T-cell (primary cell): ENCODE measurements around the gene GRAMD2B. TPM values are rescaled to one million over a fixed set of nuclear protein-coding genes. Genes with fewer than 3 reads are reported as not detected.

Experiments
- ATAC-seq, 4 experiments: fragments of 200-7000 bp in 3 of 4; fragments of 150-1000 bp in 1 of 4; cut with Tn5 transposase; replicated peaks in 1 of 4; 1 replicate in 3 of 4; 2 replicates in 1 of 4; pipeline ENCODE4 v1.10.0; 2021; ENCODE audit warnings: moderate library complexity in 3 of 4, mild to moderate bottlenecking in 2 of 4, moderate number of reproducible peaks in 1 of 4
- CTCF ChIA-PET, 2 donors: fragments of 300-600 bp; sonication (Branson Sonifier 250); formaldehyde crosslinking; loops; one replicate each; lab custom pipeline; 2022; ENCODE audit warnings: antibody characterized with exemption in 2 of 2; lab: Charles Lee
- POLR2A ChIA-PET, 2 donors: fragments of 300-600 bp; sonication (Branson Sonifier 250); formaldehyde crosslinking; loops; one replicate each; lab custom pipeline; 2022; ENCODE audit warnings: antibody characterized with exemption in 2 of 2; lab: Charles Lee
- DNase-seq, 35 experiments: peaks; one replicate each; pipeline versions ENCODE4 v3.0.0 to v3.0.0-alpha.2; 2013 to 2023
- H3K27ac ChIP-seq: one replicate; pipeline ENCODE4 v1.5.1; 2013; ENCODE audit warnings: low read length
- H3K27me3 ChIP-seq, 2 experiments: replicated peaks in 1 of 2; 1 replicate in 1 of 2; 2 replicates in 1 of 2; pipeline versions ENCODE4 v1.6.1 to v1.7.0; 2013; ENCODE audit warnings: low read length in 1 of 2, mixed read lengths in 1 of 2; ENCODE audit not compliant: control insufficient read depth in 2 of 2, insufficient read depth in 2 of 2; ENCODE audit errors: extremely low read depth in 1 of 2
- H3K36me3 ChIP-seq, 2 donors: 1 replicate in 1 of 2; 2 replicates in 1 of 2; pipeline versions ENCODE4 v1.6.1 to v1.7.0; 2013; ENCODE audit warnings: low read length in 1 of 2; ENCODE audit not compliant: control insufficient read depth in 2 of 2, insufficient read depth in 1 of 2; ENCODE audit errors: extremely low read depth in 1 of 2
- H3K4me1 ChIP-seq, 2 experiments: 1 replicate in 1 of 2; 2 replicates in 1 of 2; pipeline versions ENCODE4 v1.6.1 to v1.7.0; 2013; ENCODE audit warnings: low read length in 2 of 2, mixed read lengths in 1 of 2; ENCODE audit not compliant: insufficient read depth in 2 of 2, control insufficient read depth in 1 of 2; ENCODE audit errors: extremely low read depth in 1 of 2
- H3K4me3 ChIP-seq, 2 donors: 1 replicate in 1 of 2; 2 replicates in 1 of 2; pipeline versions ENCODE4 v1.5.1 to v1.7.0; 2013; ENCODE audit warnings: mild to moderate bottlenecking in 2 of 2, low read length in 1 of 2, moderate library complexity in 1 of 2; ENCODE audit not compliant: control insufficient read depth in 1 of 2; ENCODE audit errors: extremely low read depth in 1 of 2
- H3K9me3 ChIP-seq: 2 replicates; pipeline ENCODE4 v1.7.0; 2013
- H3K27ac Mint-ChIP-seq, 2 donors: one replicate each; pipeline ENCODE4 v1.8.0; 2020 to 2021; ENCODE audit warnings: mild to moderate bottlenecking in 2 of 2, mixed read lengths in 2 of 2
- H3K27me3 Mint-ChIP-seq, 2 donors: one replicate each; pipeline ENCODE4 v1.8.0; 2021 to 2022; ENCODE audit warnings: mixed read lengths in 2 of 2
- H3K36me3 Mint-ChIP-seq: one replicate; pipeline ENCODE4 v1.8.0; 2021; ENCODE audit warnings: mixed read lengths
- H3K4me1 Mint-ChIP-seq, 3 donors: one replicate each; pipeline ENCODE4 v1.8.0; 2020 to 2022; ENCODE audit warnings: mixed read lengths in 3 of 3, mild to moderate bottlenecking in 1 of 3
- H3K4me3 Mint-ChIP-seq, 3 donors: one replicate each; pipeline ENCODE4 v1.8.0; 2020 to 2022; ENCODE audit warnings: mild to moderate bottlenecking in 3 of 3, mixed read lengths in 3 of 3, moderate library complexity in 3 of 3
- H3K9me3 Mint-ChIP-seq, 3 donors: one replicate each; pipeline ENCODE4 v1.8.0; 2020 to 2022; ENCODE audit warnings: mixed read lengths in 3 of 3
- WGBS: methylation state at CpG from one replicate; pipeline ENCODE4 v1.1.5; 2013; ENCODE audit warnings: missing lambda C conversion rate; ENCODE audit not compliant: insufficient coverage; 5-methylcytosine and 5-hydroxymethylcytosine counted together
- total RNA-seq, 35 experiments: library from RNA in 6 of 35; stranded (reverse) in 6 of 35; fragments of 120-200 nt in 1 of 35; gene quantifications; one replicate each; pipeline versions ENCODE4 v1.2.1 to v1.2.4 and lab custom pipeline; 2013 to 2026

The GRAMD2B gene
- total RNA-seq, 5 donors from 2014 or later (not counting 1 experiment from before 2014, with no cell fraction given): 5.7 to 14.1 (median 6.0) TPM

DNA sequence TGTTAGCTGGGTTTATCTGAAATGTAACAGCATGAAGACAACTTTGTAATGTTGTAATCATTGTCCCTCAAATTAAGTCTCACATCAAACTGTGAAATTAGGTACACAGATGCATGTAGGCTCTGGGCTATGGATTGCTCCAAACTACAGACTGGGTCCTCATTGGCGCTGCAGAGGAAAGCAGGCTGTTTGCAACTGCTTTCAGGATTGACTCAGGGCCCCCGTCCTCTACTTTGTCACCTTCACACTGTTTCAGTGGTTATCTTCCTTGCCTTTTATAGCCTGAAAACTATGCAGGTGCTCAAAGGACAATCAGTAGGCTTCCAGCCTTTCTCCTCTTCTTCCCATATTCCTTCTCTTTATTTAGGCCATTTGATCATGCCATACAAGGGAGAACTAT lies 18.0 kb downstream of the GRAMD2B start:
- ChIA-PET POLR2A (no interaction called here), CTCF (interaction anchor here (0.5 to 1.0 kb wide), 2 partner anchors 88 to 102 kb away, joined by 3 read pairs; no protein-coding TSS in a partner anchor)
- H3K27ac Mint-ChIP-seq: no peak overlapping the region
- no peak overlapping the region for H3K27ac ChIP-seq
- ATAC-seq (no peak), DNase-seq (no peak)
- H3K4me1 ChIP-seq: peaks cover 1 to 10% of the 10 kb centered on the region in 2 experiments
- H3K27me3 Mint-ChIP-seq: no peaks in the 10 kb centered on the region
- H3K4me1 Mint-ChIP-seq: peaks cover 43 to 60% (median 45%) of the 10 kb centered on the region in 3 donors
- H3K4me3 Mint-ChIP-seq: no peak overlapping the region
- H3K27me3 ChIP-seq: no peaks in the 10 kb centered on the region
- peaks cover 4% of the 10 kb centered on the region in 2 donors for H3K36me3 ChIP-seq
- peaks cover 0 to 7% (median 5%) of the 10 kb centered on the region in 3 donors for H3K9me3 Mint-ChIP-seq
- H3K9me3 ChIP-seq: no peaks in the 10 kb centered on the region
- H3K4me3 ChIP-seq: no peak overlapping the region
- peaks cover 23% of the 10 kb centered on the region for H3K36me3 Mint-ChIP-seq
- WGBS: 63% methylated on average over 1 of the region's 2 CpGs

DNA sequence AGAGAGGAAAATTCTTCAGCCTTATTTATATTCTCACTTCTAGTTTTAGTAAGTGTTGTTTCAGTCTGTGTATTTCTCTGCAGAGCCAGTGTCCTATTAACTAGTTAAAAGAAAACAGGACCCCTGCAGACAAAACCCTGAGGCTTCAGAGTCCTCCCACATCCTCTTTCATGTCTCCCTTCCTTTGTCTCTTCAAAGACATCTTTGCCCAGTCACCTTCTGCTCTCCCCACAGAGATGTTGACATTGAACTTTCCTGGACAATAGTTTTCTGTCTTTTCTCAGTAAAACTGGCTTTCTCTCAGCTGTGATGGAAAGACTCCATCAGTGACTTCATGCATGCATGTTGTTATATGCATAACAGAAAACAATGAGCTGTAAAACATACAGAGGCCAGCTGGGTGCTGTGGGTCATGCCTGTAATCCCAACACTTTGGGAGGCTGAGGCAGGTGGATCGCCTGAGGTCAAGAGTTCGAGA lies 20.2 kb downstream of the GRAMD2B start:
- Mint-ChIP-seq H3K27me3 (no peaks in the 10 kb centered on the region), H3K36me3 (peaks cover 6% of the 10 kb centered on the region), H3K27ac (peak overlapping the region; percentile 69 to 80), H3K4me1 (peaks cover 49 to 57% (median 50%) of the 10 kb centered on the region in 3 donors), H3K4me3 (peak overlapping the region in 1 of 3 donors; percentile 46), H3K9me3 (peaks cover 0 to 7% (median 5%) of the 10 kb centered on the region in 3 donors)
- H3K4me3 ChIP-seq: no peak overlapping the region
- H3K27me3 ChIP-seq: no peaks in the 10 kb centered on the region
- peaks cover 7 to 20% of the 10 kb centered on the region in 2 experiments for H3K4me1 ChIP-seq
- POLR2A ChIA-PET: no interaction called here
- H3K9me3 ChIP-seq: no peaks in the 10 kb centered on the region
- ATAC-seq (peak in 1 of 4 experiments; percentile 31), DNase-seq (no peak)
- 92% methylated on average over 2 of the region's 2 CpGs for WGBS
- peaks cover 0 to 4% of the 10 kb centered on the region in 2 donors for H3K36me3 ChIP-seq
- H3K27ac ChIP-seq: no peak overlapping the region
- CTCF ChIA-PET: no interaction called here

DNA sequence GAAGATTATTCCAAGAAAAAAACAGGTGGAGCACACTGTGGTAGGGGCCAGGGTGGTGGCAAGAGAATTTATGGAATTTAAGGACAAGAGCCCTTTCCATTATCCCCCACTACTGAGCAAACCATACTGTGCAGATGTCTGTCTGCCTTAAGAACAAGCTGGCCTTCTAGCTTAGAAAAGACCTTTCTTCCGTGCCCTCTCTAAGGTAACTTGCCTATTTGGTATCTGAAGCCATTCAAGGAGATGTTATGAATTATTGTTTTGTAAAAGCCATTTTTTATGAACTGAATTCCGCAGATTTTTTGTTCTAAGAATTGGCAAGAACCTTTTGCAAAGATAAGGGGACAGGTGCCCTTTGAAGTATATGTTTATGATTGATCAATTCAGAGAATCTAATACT lies 20.9 kb downstream of the GRAMD2B start:
- POLR2A ChIA-PET: no interaction called here
- Mint-ChIP-seq H3K36me3 (no peaks in the 10 kb centered on the region), H3K4me3 (peak overlapping the region in 1 of 3 donors; percentile 29), H3K4me1 (peaks cover 52 to 59% (median 52%) of the 10 kb centered on the region in 3 donors), H3K27ac (peak overlapping the region; percentile 69 to 80), H3K27me3 (no peaks in the 10 kb centered on the region), H3K9me3 (peaks cover 0 to 7% (median 5%) of the 10 kb centered on the region in 3 donors)
- Histone ChIP-seq H3K9me3 (no peaks in the 10 kb centered on the region), H3K27me3 (no peaks in the 10 kb centered on the region), H3K4me3 (no peak overlapping the region), H3K36me3 (peaks cover 0 to 4% of the 10 kb centered on the region in 2 donors), H3K27ac (no peak overlapping the region), H3K4me1 (peaks cover 13 to 26% of the 10 kb centered on the region in 2 experiments)
- CTCF ChIA-PET: interaction anchor here in 1 of 2 donors (0.5 to 0.7 kb wide), 2 partner anchors 119 to 124 kb away, joined by 3 to 5 read pairs; no protein-coding TSS in a partner anchor
- peak in 2 of 4 experiments; percentile 35 to 43 for ATAC-seq
- WGBS: no CpG with 5 or more reads among the region's 2 CpGs
- DNase-seq: no peak

DNA sequence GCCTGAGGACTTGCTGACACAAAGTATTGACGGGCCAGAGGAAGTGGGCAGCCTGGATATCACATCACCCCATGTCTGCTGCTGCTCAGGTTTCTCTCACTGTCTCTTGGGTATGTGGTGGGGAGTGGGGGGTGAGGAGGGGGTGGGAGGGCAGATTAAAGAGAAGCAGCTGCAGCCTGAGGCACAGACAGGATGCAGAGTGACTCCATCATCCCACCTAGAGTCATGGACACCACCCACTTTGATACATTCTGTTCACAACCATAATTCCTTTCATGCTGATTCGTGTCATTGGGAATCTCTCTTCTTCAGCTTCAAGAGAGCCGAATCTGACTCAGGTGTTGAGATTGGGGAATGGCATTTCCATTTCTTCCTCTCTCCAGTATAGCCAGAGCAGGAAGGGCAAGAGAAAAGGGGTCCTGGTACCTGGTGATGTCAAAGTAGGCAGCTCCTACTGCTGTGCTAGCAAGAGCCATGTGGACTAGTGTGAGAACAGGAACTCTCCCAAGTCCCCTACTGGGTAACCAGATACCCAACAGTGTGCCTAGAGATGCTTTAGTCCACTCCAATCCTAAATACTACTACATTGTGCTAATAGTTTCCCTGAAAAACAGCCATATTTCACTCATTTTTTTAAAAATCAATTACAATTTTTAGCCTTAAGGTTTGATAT lies 22.4 kb downstream of the GRAMD2B start:
- Mint-ChIP-seq H3K4me1 (peaks cover 66 to 73% (median 66%) of the 10 kb centered on the region in 3 donors), H3K9me3 (peaks cover 0 to 7% (median 0%) of the 10 kb centered on the region in 3 donors), H3K27me3 (no peaks in the 10 kb centered on the region), H3K27ac (peak overlapping the region; percentile 69 to 72), H3K4me3 (peak overlapping the region in 1 of 3 donors; percentile 29), H3K36me3 (no peaks in the 10 kb centered on the region)
- no peaks in the 10 kb centered on the region for H3K27me3 ChIP-seq
- no peaks in the 10 kb centered on the region for H3K36me3 ChIP-seq
- ATAC-seq: no peak
- peaks cover 21 to 29% of the 10 kb centered on the region in 2 experiments for H3K4me1 ChIP-seq
- ChIA-PET POLR2A (interaction anchor here in 1 of 2 donors (0.6 to 1.2 kb wide), 2 partner anchors 22 to 187 kb away, joined by 3 to 9 read pairs; partner anchors contain the start of gene GRAMD2B), CTCF (interaction anchor here (0.6 to 1.0 kb wide), 6 partner anchors 18 to 93 kb away, joined by 3 to 6 read pairs (median 3); no protein-coding TSS in a partner anchor)
- no peak overlapping the region for H3K4me3 ChIP-seq
- H3K27ac ChIP-seq: no peak overlapping the region
- no peaks in the 10 kb centered on the region for H3K9me3 ChIP-seq
- no peak for DNase-seq
- 60% methylated on average over 1 of the region's 3 CpGs for WGBS

DNA sequence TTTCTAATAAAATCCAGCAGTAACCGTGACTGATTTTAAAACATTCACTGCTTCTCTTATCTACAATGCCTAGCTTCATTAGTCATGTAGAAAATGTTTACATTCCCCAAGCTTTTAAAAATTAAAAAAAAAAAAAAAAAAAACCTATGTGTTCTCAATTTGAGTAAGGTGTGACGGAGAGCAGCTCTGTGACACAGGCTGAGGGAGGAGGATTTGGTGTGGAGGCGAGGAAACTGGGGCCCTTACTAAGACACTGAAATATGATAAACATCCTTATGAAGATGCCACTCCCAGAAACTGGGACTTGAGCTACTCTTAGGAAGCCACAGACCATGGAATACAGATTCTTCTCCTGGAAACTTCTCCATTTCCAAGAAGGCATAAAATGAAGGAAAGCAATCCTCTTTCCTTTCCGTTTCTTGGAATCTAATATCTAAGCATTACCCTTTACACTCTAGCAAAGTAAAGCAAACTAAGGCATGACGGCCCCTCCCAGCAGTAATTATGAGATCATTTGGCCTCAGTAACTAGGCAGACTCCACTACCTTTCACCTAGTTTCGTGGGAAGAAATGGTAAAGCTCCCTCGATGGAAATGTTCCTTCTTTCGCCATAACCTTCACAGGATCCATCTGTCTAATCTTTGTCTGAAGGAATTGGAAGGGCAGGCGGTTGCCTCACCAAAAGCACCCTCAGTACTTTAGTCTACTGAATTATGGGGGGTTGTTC lies 23.5 kb downstream of the GRAMD2B start:
- Histone ChIP-seq H3K9me3 (no peaks in the 10 kb centered on the region), H3K27ac (peak overlapping the region; percentile 21), H3K27me3 (no peaks in the 10 kb centered on the region), H3K36me3 (no peaks in the 10 kb centered on the region), H3K4me1 (peaks cover 29 to 39% of the 10 kb centered on the region in 2 experiments), H3K4me3 (no peak overlapping the region)
- no peaks in the 10 kb centered on the region for H3K36me3 Mint-ChIP-seq
- H3K4me1 Mint-ChIP-seq: peaks cover 72 to 83% (median 76%) of the 10 kb centered on the region in 3 donors
- peak overlapping the region in 1 of 3 donors; percentile 27 for H3K4me3 Mint-ChIP-seq
- H3K9me3 Mint-ChIP-seq: peaks cover 0 to 7% (median 0%) of the 10 kb centered on the region in 3 donors
- ChIA-PET POLR2A (interaction anchor here (0.6 to 1.2 kb wide), 4 partner anchors 19 to 787 kb away, joined by 3 to 16 read pairs (median 8); partner anchors contain the start of gene GRAMD2B (in 1 of the 2)), CTCF (interaction anchor here (0.6 to 1.0 kb wide), 5 partner anchors 17 to 92 kb away, joined by 3 to 6 read pairs (median 3); no protein-coding TSS in a partner anchor)
- no peaks in the 10 kb centered on the region for H3K27me3 Mint-ChIP-seq
- peak in 1 of 4 experiments; percentile 35 for ATAC-seq
- DNase-seq: peak in 13 of 35 experiments; percentile 11 to 65 (median 24)
- peak overlapping the region; percentile 36 to 81 for H3K27ac Mint-ChIP-seq
- 75% methylated on average over 2 of the region's 9 CpGs for WGBS
